IMR-90 (cell line): ENCODE results near the gene ANKRD11. TPM values are rescaled to one million over a fixed set of nuclear protein-coding genes. Genes with fewer than 3 reads are reported as not detected.

ENCODE experiments used
- ATAC-seq: fragments of 200-7000 bp; cut with Tn5 transposase; 2 replicates; pipeline ENCODE4 v1.9.1; 2020; ENCODE audit warnings: low read depth, mild to moderate bottlenecking, moderate library complexity
- BruUV-seq: library from RNA; stranded (reverse); fragments of 400-500 nt; replicated peaks from 2 replicates; lab custom pipeline; 2021; lab: Mats Ljungman, UMichigan
- CTCF ChIA-PET: fragments of 300-600 bp; formaldehyde crosslinking; extraction: SDS; loops from one replicate; lab custom pipeline; 2021; ENCODE audit warnings: antibody characterized with exemption; lab: Yijun Ruan, JAX
- POLR2A ChIA-PET: fragments of 300-600 bp; sonication (Branson Sonifier 250); formaldehyde crosslinking; loops from one replicate; lab custom pipeline; 2022; ENCODE audit warnings: antibody characterized with exemption; ENCODE audit not compliant: unreplicated experiment; lab: Charles Lee
- DNase-seq: peaks from one replicate; pipeline ENCODE4 v3.0.0; 2013
- H2AFZ ChIP-seq: replicated peaks from 2 replicates; pipeline ENCODE3; 2013; ENCODE audit warnings: low read length, mild to moderate bottlenecking; ENCODE audit not compliant: poor library complexity
- H2AK5ac ChIP-seq: 2 replicates; pipeline ENCODE4 v1.6.1; 2013; ENCODE audit warnings: low read depth, low read length, inconsistent platforms
- H2AK9ac ChIP-seq: replicated peaks from 2 replicates; pipeline ENCODE3; 2013; ENCODE audit warnings: mild to moderate bottlenecking, low read depth, low read length, moderate library complexity; ENCODE audit not compliant: poor library complexity
- H2BK120ac ChIP-seq: 2 replicates; pipeline ENCODE4 v1.6.1; 2013; ENCODE audit warnings: low read depth, low read length, inconsistent platforms
- H2BK15ac ChIP-seq: 3 replicates; pipeline ENCODE4 v1.6.1; 2013; ENCODE audit warnings: low read depth, low read length, inconsistent platforms
- H2BK20ac ChIP-seq: 2 replicates; pipeline ENCODE4 v1.6.1; 2013; ENCODE audit warnings: low read depth, mild to moderate bottlenecking, inconsistent platforms, low read length, moderate library complexity
- H2BK5ac ChIP-seq: 2 replicates; pipeline ENCODE4 v1.6.1; 2013; ENCODE audit warnings: mild to moderate bottlenecking, low read depth, low read length, inconsistent platforms; ENCODE audit not compliant: poor library complexity, severe bottlenecking
- H3K14ac ChIP-seq: replicated peaks from 2 replicates; pipeline ENCODE4 v1.6.1; 2013; ENCODE audit warnings: low read depth, low read length, inconsistent platforms
- H3K18ac ChIP-seq: 2 replicates; pipeline ENCODE4 v1.6.1; 2013; ENCODE audit warnings: low read depth, low read length, control low read depth
- H3K23ac ChIP-seq: 2 replicates; pipeline ENCODE4 v1.6.1; 2013; ENCODE audit warnings: low read depth, low read length, inconsistent platforms
- H3K27ac ChIP-seq: 2 replicates; pipeline ENCODE4 v1.5.1; 2013; ENCODE audit warnings: mild to moderate bottlenecking, control low read depth, low read length; ENCODE audit not compliant: insufficient read depth
- H3K27me3 ChIP-seq: 2 replicates; pipeline ENCODE4 v1.6.1; 2013; ENCODE audit warnings: low read length; ENCODE audit not compliant: control insufficient read depth, insufficient read depth
- H3K36me3 ChIP-seq: 2 replicates; pipeline ENCODE4 v1.6.1; 2013; ENCODE audit warnings: low read length, mixed read lengths; ENCODE audit not compliant: control insufficient read depth, insufficient read depth
- H3K4ac ChIP-seq: 2 replicates; pipeline ENCODE4 v1.6.1; 2013; ENCODE audit warnings: low read depth, low read length, inconsistent platforms
- H3K4me1 ChIP-seq: 2 replicates; pipeline ENCODE4 v1.6.1; 2013; ENCODE audit warnings: low read length, mixed read lengths; ENCODE audit not compliant: control insufficient read depth, insufficient read depth
- H3K4me2 ChIP-seq: 2 replicates; pipeline ENCODE4 v1.6.1; 2013; ENCODE audit warnings: low read depth, mild to moderate bottlenecking, control low read depth, low read length, moderate library complexity
- H3K4me3 ChIP-seq: 2 replicates; pipeline ENCODE4 v1.5.1; 2013; ENCODE audit warnings: low read depth, mild to moderate bottlenecking, control low read depth, low read length, moderate library complexity; ENCODE audit not compliant: insufficient read depth
- H3K56ac ChIP-seq: 2 replicates; pipeline ENCODE4 v1.6.1; 2013; ENCODE audit warnings: low read length, inconsistent platforms; ENCODE audit not compliant: insufficient read depth; ENCODE audit errors: extremely low read depth
- H3K79me1 ChIP-seq, 2 experiments: 2 replicates each; pipeline ENCODE4 v1.6.1; 2013; ENCODE audit warnings: low read length in 2 of 2, inconsistent platforms in 1 of 2, low read depth in 1 of 2
- H3K9ac ChIP-seq: 2 replicates; pipeline ENCODE4 v1.6.1; 2013; ENCODE audit warnings: low read depth, low read length, control low read depth
- H3K9me1 ChIP-seq: 2 replicates; pipeline ENCODE4 v1.6.1; 2013; ENCODE audit warnings: low read length, inconsistent platforms; ENCODE audit not compliant: insufficient read depth
- H3K9me3 ChIP-seq: 2 replicates; pipeline ENCODE4 v1.6.1; 2013; ENCODE audit warnings: low read length; ENCODE audit not compliant: control insufficient read depth, insufficient read depth
- H4K20me1 ChIP-seq: 2 replicates; pipeline ENCODE4 v1.6.1; 2013; ENCODE audit warnings: low read length, inconsistent platforms; ENCODE audit not compliant: insufficient read depth
- H4K5ac ChIP-seq: 2 replicates; pipeline ENCODE4 v1.6.1; 2013; ENCODE audit warnings: mild to moderate bottlenecking, low read depth, low read length, control low read depth
- H4K8ac ChIP-seq, 2 experiments: 2 replicates each; pipeline ENCODE4 v1.6.1; 2013; ENCODE audit warnings: low read depth in 2 of 2, low read length in 2 of 2, control low read depth in 1 of 2, inconsistent platforms in 1 of 2
- H4K91ac ChIP-seq: 2 replicates; pipeline ENCODE4 v1.6.1; 2013; ENCODE audit warnings: low read depth, low read length, inconsistent platforms; ENCODE audit not compliant: insufficient read depth
- BHLHE40 ChIP-seq: fragments of 150-350 bp; IDR thresholded peaks from 2 replicates; pipeline ENCODE4 v1.6.1; 2016; ENCODE audit warnings: mild to moderate bottlenecking, low read depth, low read length
- CEBPB ChIP-seq: IDR thresholded peaks from 2 replicates; pipeline ENCODE4 v1.6.1; 2012; ENCODE audit warnings: low read depth, low read length, improper control_type of control experiment
- MAZ ChIP-seq: IDR thresholded peaks from 2 replicates; pipeline ENCODE4 v1.6.1; 2012; ENCODE audit warnings: low read depth, mild to moderate bottlenecking, low read length, improper control_type of control experiment, moderate library complexity, borderline replicate concordance
- RAD21 ChIP-seq: IDR thresholded peaks from 2 replicates; pipeline ENCODE4 v1.6.1; 2012; ENCODE audit warnings: low read length, improper control_type of control experiment
- WGBS, 2 experiments: methylation state at CpG; one replicate each; pipeline versions ENCODE4 v1.1.5 to v1.1.7; 2013; ENCODE audit warnings: missing lambda C conversion rate in 2 of 2; ENCODE audit not compliant: insufficient read length in 1 of 2; ENCODE audit errors: extremely low coverage in 2 of 2; 5-methylcytosine and 5-hydroxymethylcytosine counted together
- dilution Hi-C: fragments of 300-500 bp; cut with HindIII; formaldehyde crosslinking; loops from one replicate; pipeline ENCODE4 v1.14.3; 2018; ENCODE audit warnings: low sequenced_read_pairs; ENCODE audit not compliant: unreplicated experiment
- in situ Hi-C: fragments of 300-500 bp; cut with MboI; formaldehyde crosslinking; loops from 3 replicates; pipeline ENCODE4 v1.14.3; 2019; ENCODE audit warnings: low sequenced_read_pairs, inconsistent platforms, mixed read lengths
- intact Hi-C: fragments of 100-400 bp; cut with micrococcal nuclease; formaldehyde crosslinking; loops from 2 replicates; pipeline ENCODE4 v1.10.0; 2022
- polyA plus RNA-seq, 3 experiments: library from polyadenylated mRNA; depleted of rRNA; stranded (reverse); fragments of >200 nt; gene quantifications; 2 replicates each; pipeline ENCODE4 v1.2.3, GENCODE V29; 2012; ENCODE audit warnings: low replicate concordance in 1 of 3
- total RNA-seq: library from RNA; depleted of rRNA; stranded (reverse); fragments of >200 nt; gene quantifications from 2 replicates; pipeline ENCODE4 v1.2.3, GENCODE V29; 2012
- TF ChIP-seq, protein P1 (sequence below): conservative IDR thresholded peaks from 2 replicates; pipeline ENCODE4 v1.5.1; 2012; ENCODE audit warnings: mild to moderate bottlenecking, low read depth, low read length, improper control_type of control experiment
- TF ChIP-seq, protein P2 (sequence below): fragments of 150-350 bp; IDR thresholded peaks from 2 replicates; pipeline ENCODE4 v1.6.1; 2017; ENCODE audit warnings: mild to moderate bottlenecking, antibody characterized with exemption, low read length, low read depth

Gene ANKRD11
- total and polyA plus RNA-seq, 2 of the 4 experiments (the other 2 are of a cell fraction): 46.8 to 71.9 TPM

DNA sequence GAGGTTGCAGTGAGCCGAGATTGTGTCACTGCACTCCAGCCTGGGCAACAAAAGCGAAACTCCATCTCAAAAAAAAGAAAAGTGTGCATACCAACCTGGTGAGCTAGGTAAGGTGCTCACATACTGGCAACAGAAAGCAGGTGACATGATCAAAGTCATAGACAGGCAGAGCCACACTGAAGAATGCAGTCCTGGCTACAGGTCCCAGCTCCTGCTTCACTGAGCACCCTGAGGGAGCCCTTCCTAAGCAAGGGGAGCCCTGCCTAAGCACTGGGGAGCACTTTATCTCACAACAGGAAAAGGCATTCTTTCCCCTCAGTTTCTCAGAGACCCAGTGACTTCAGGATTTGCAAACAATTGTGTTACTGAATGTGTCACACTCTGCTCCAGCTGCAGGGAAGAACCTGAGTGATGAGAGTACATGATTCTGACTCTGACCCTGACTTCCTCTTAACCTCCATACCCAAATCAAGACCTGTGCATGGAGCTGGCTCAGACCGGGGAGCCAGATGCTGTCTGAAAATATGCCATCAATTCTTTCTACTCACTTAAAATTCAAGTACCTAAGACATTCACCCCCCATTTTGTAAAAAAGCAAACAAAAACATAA lies 40.5 kb downstream of the ANKRD11 start:
- Histone ChIP-seq H3K36me3 (no peaks in the 10 kb centered on the region), H3K4ac (no peak overlapping the region), H3K4me3 (no peak overlapping the region), H3K14ac (no peak overlapping the region), H2BK15ac (no peak overlapping the region), H3K79me1 (peaks cover 0 to 75% of the 10 kb centered on the region in 2 experiments; a peak in 2 of 4 replicates), H4K8ac (no peak overlapping the region), H2BK5ac (no peak overlapping the region), H3K18ac (no peak overlapping the region), H2AK9ac (no peak overlapping the region), H4K91ac (no peak overlapping the region), H3K4me1 (peaks cover 35% of the 10 kb centered on the region), H4K20me1 (peaks cover 97% of the 10 kb centered on the region), H3K4me2 (no peak overlapping the region), H3K9me1 (peaks cover 56% of the 10 kb centered on the region), H3K23ac (0 out of 2 replicates have a peak overlapping the region, but pooled peaks have one; percentile 1), H3K9ac (no peak overlapping the region), H3K9me3 (no peaks in the 10 kb centered on the region), H3K27ac (no peak overlapping the region), H2AK5ac (peak overlapping the region; percentile 20; the same call in 1 of the 2 replicates), H3K27me3 (no peaks in the 10 kb centered on the region), H2BK20ac (no peak overlapping the region), H3K56ac (no peak overlapping the region), H4K5ac (no peak overlapping the region), H2BK120ac (no peak overlapping the region), H2AFZ (no peak overlapping the region)
- DNase-seq (peak; percentile 55), ATAC-seq (peak; percentile 43)
- dilution Hi-C loops (no loop called here), in situ Hi-C loops (no loop called here), intact Hi-C loops (no loop called here)
- ChIA-PET CTCF (no interaction called here), POLR2A (no interaction called here)
- WGBS, 2 experiments: 92% methylated on average over 2 of the region's 3 CpGs; no CpG with 5 or more reads in 1 of the 2 experiments
- TF ChIP-seq RAD21 (no peak), CEBPB (peak; percentile 6; the same call in 1 of the 2 replicates), MAZ (no peak), BHLHE40 (no peak)
- TF ChIP-seq, protein P1, sequence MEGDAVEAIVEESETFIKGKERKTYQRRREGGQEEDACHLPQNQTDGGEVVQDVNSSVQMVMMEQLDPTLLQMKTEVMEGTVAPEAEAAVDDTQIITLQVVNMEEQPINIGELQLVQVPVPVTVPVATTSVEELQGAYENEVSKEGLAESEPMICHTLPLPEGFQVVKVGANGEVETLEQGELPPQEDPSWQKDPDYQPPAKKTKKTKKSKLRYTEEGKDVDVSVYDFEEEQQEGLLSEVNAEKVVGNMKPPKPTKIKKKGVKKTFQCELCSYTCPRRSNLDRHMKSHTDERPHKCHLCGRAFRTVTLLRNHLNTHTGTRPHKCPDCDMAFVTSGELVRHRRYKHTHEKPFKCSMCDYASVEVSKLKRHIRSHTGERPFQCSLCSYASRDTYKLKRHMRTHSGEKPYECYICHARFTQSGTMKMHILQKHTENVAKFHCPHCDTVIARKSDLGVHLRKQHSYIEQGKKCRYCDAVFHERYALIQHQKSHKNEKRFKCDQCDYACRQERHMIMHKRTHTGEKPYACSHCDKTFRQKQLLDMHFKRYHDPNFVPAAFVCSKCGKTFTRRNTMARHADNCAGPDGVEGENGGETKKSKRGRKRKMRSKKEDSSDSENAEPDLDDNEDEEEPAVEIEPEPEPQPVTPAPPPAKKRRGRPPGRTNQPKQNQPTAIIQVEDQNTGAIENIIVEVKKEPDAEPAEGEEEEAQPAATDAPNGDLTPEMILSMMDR: no peak
- TF ChIP-seq, protein P2, sequence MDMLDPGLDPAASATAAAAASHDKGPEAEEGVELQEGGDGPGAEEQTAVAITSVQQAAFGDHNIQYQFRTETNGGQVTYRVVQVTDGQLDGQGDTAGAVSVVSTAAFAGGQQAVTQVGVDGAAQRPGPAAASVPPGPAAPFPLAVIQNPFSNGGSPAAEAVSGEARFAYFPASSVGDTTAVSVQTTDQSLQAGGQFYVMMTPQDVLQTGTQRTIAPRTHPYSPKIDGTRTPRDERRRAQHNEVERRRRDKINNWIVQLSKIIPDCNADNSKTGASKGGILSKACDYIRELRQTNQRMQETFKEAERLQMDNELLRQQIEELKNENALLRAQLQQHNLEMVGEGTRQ: no peak
- BruUV-seq: no TSS peak
